ENCODE measurements around the gene CERS6. TPM values are rescaled to one million over a fixed set of nuclear protein-coding genes. Genes with fewer than 3 reads are reported as not detected.

Gene CERS6
- total RNA-seq, 1 experiment from 2014 or later: 8.3 TPM

DNA sequence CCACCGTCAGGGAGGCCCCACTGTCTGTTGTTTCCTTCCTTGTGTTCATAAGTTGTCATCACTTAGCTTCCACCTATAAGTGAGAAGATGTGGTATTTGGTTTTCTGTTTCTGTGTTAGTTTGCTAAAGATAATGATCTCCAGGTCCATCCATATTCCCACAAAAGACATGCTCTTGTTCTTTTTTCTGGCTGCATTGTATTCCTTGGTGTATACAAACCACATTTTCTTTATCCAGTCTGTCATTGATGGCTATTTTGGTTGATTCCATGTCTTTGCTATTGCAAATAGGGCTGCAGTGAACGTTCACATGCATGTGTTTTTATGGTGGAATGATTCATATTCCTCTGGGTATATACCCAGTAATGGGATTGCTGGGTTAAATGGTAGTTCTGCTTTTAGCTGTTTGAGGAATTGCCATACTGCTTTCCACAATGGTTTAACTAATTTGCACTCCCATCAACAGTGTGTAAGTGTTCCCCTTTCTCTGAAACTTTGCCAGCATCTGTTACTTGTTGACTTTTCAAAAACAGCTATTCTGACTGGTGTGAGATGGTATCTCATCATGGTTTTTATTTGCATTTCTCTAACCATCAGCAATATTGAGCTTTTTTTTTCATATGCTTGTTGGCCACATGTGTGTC, 189.7 kb downstream of the CERS6 start:
- TF ChIP-seq, protein P1, sequence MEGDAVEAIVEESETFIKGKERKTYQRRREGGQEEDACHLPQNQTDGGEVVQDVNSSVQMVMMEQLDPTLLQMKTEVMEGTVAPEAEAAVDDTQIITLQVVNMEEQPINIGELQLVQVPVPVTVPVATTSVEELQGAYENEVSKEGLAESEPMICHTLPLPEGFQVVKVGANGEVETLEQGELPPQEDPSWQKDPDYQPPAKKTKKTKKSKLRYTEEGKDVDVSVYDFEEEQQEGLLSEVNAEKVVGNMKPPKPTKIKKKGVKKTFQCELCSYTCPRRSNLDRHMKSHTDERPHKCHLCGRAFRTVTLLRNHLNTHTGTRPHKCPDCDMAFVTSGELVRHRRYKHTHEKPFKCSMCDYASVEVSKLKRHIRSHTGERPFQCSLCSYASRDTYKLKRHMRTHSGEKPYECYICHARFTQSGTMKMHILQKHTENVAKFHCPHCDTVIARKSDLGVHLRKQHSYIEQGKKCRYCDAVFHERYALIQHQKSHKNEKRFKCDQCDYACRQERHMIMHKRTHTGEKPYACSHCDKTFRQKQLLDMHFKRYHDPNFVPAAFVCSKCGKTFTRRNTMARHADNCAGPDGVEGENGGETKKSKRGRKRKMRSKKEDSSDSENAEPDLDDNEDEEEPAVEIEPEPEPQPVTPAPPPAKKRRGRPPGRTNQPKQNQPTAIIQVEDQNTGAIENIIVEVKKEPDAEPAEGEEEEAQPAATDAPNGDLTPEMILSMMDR (conservative IDR thresholded peaks at IDR 0.05): no peak
- TF ChIP-seq EZH2 (IDR thresholded peaks at IDR 0.05; ENCODE audit: low read depth): no peak

DNA sequence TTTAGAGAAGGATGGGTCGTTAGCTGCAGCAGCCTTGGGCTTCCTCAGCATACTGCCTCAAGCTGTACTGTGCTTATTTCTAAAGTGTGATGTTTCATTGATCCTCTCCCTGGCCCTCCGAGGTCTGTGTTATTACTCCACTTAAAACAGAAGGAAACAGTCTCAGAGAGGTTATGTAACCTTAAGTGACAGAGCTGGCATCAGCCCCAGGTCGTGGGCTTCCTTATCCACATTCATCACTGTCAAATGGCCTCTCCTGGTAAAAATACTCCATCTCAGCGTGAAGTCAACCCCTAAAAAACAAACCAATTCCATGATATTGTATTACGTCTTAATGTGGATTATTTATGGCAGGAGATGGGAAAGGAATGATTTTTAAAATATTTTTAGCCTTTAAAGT, 193.0 kb downstream of the CERS6 start:
- Histone ChIP-seq H4K20me1 (ENCODE audit: insufficient read depth) (no peaks in the 10 kb centered on the region), H3K27me3 (ENCODE audit: insufficient read depth, low read depth) (no peaks in the 10 kb centered on the region), H3K9me2 (ENCODE audit: insufficient read depth) (no peaks in the 10 kb centered on the region), H3K79me2 (ENCODE audit: low read depth) (no peaks in the 10 kb centered on the region), H3K36me3 (ENCODE audit: low read depth) (no peaks in the 10 kb centered on the region), H3K27ac (no peak overlapping the region), H2AFZ (no peak overlapping the region), H3F3A (ENCODE audit: insufficient read depth, low read depth) (no peaks in the 10 kb centered on the region), H3K4me2 (no peak overlapping the region), H3K9me3 (ENCODE audit: insufficient read depth, low read depth) (no peaks in the 10 kb centered on the region), H3K4me1 (replicated peaks; ENCODE audit: insufficient read depth) (no peaks in the 10 kb centered on the region), H3K4me3 (no peak overlapping the region)
- BruUV-seq (replicated peaks): no TSS peak
- POLR2A ChIA-PET (ENCODE audit: unreplicated experiment): no interaction called here
- intact Hi-C loops (cut with micrococcal nuclease; ENCODE audit: unreplicated experiment): no loop called here
- no peak for DNase-seq
- CTCF ChIA-PET: no interaction called here
- no peak for TF ChIP-seq EZH2 (IDR thresholded peaks at IDR 0.05; ENCODE audit: low read depth)
- TF ChIP-seq, protein P1 (conservative IDR thresholded peaks at IDR 0.05): no peak

More for the DNA sequence above, 189.7 kb downstream of the CERS6 start:
- no TSS peak for BruUV-seq (replicated peaks)
- H4K20me1 ChIP-seq (ENCODE audit: insufficient read depth): no peaks in the 10 kb centered on the region
- H3K4me3 ChIP-seq: no peak overlapping the region
- H3K79me2 ChIP-seq (ENCODE audit: low read depth): no peaks in the 10 kb centered on the region
- intact Hi-C loops (cut with micrococcal nuclease; ENCODE audit: unreplicated experiment): no loop called here
- no peaks in the 10 kb centered on the region for H3K9me3 ChIP-seq (ENCODE audit: insufficient read depth, low read depth)
- H3K27me3 ChIP-seq (ENCODE audit: insufficient read depth, low read depth): no peaks in the 10 kb centered on the region
- H3K4me2 ChIP-seq: no peak overlapping the region
- no peaks in the 10 kb centered on the region for H3K36me3 ChIP-seq (ENCODE audit: low read depth)
- ChIA-PET CTCF (no interaction called here), POLR2A (ENCODE audit: unreplicated experiment) (interaction anchor here (0.6 kb wide), 1 partner anchor 36 kb away, joined by 4 read pairs; no protein-coding TSS in a partner anchor)
- no peak for DNase-seq
- H2AFZ ChIP-seq: no peak overlapping the region
- H3F3A ChIP-seq (ENCODE audit: insufficient read depth, low read depth): no peaks in the 10 kb centered on the region
- no peaks in the 10 kb centered on the region for H3K4me1 ChIP-seq (replicated peaks; ENCODE audit: insufficient read depth)
- no peak overlapping the region for H3K27ac ChIP-seq
- no peaks in the 10 kb centered on the region for H3K9me2 ChIP-seq (ENCODE audit: insufficient read depth)

GRCh38 chr2:168649562-168649961, 193.5 kb downstream of the CERS6 start:
- POLR2A ChIA-PET (ENCODE audit: unreplicated experiment): no interaction called here
- H4K20me1 ChIP-seq (ENCODE audit: insufficient read depth): no peaks in the 10 kb centered on the region

More at GRCh38 chr2:168649562-168649961, 193.5 kb downstream of the CERS6 start:
- no peak overlapping the region for H3K27ac ChIP-seq
- no peaks in the 10 kb centered on the region for H3F3A ChIP-seq (ENCODE audit: insufficient read depth, low read depth)
- TF ChIP-seq, protein P1 (conservative IDR thresholded peaks at IDR 0.05): no peak
- TF ChIP-seq EZH2 (IDR thresholded peaks at IDR 0.05; ENCODE audit: low read depth): no peak
- intact Hi-C loops (cut with micrococcal nuclease; ENCODE audit: unreplicated experiment): no loop called here
- CTCF ChIA-PET: no interaction called here
- no peaks in the 10 kb centered on the region for H3K9me3 ChIP-seq (ENCODE audit: insufficient read depth, low read depth)
- no peaks in the 10 kb centered on the region for H3K9me2 ChIP-seq (ENCODE audit: insufficient read depth)
- no peaks in the 10 kb centered on the region for H3K27me3 ChIP-seq (ENCODE audit: insufficient read depth, low read depth)
- H3K79me2 ChIP-seq (ENCODE audit: low read depth): no peaks in the 10 kb centered on the region
- no peaks in the 10 kb centered on the region for H3K4me1 ChIP-seq (replicated peaks; ENCODE audit: insufficient read depth)
- H3K4me2 ChIP-seq: no peak overlapping the region
- H2AFZ ChIP-seq: no peak overlapping the region
- H3K36me3 ChIP-seq (ENCODE audit: low read depth): no peaks in the 10 kb centered on the region
- H3K4me3 ChIP-seq: no peak overlapping the region
- no TSS peak for BruUV-seq (replicated peaks)
- no peak for DNase-seq
